GM23248 (cell line): ENCODE data around the gene NUDT15. TPM values are rescaled to one million over a fixed set of nuclear protein-coding genes. Genes with fewer than 3 reads are reported as not detected.
"Not testable (repeated sequence)": the region's sequence is repeated elsewhere in the genome, so short reads cannot be mapped to it uniquely, and the experiment has no call there.

Experiments used
- DNase-seq: peaks from one replicate; pipeline ENCODE4 v3.0.0-alpha.2; 2015
- H2AFZ ChIP-seq: fragments of 200-600 bp; sonication (generic); 2 replicates; pipeline ENCODE4 v1.6.1; 2016; ENCODE audit warnings: antibody characterized with exemption
- H3F3A ChIP-seq: fragments of 200-600 bp; sonication (generic); 2 replicates; pipeline ENCODE4 v1.6.1; 2016; ENCODE audit warnings: mild to moderate bottlenecking, antibody characterized with exemption, mixed run types; ENCODE audit not compliant: insufficient read depth
- H3K27ac ChIP-seq: fragments of 200-600 bp; sonication (generic); 2 replicates; pipeline ENCODE4 v1.5.1; 2016; ENCODE audit warnings: mild to moderate bottlenecking
- H3K27me3 ChIP-seq: fragments of 200-600 bp; sonication (generic); replicated peaks from 2 replicates; pipeline ENCODE4 v1.6.1; 2016; ENCODE audit warnings: mild to moderate bottlenecking; ENCODE audit not compliant: insufficient read depth
- H3K36me3 ChIP-seq: fragments of 200-600 bp; sonication (generic); 2 replicates; pipeline ENCODE4 v1.6.1; 2016; ENCODE audit warnings: low read depth, mild to moderate bottlenecking
- H3K4me1 ChIP-seq: fragments of 200-600 bp; sonication (generic); 2 replicates; pipeline ENCODE4 v1.6.1; 2016; ENCODE audit warnings: mild to moderate bottlenecking; ENCODE audit not compliant: insufficient read depth
- H3K4me2 ChIP-seq: fragments of 200-600 bp; sonication (generic); one replicate; pipeline ENCODE4 v1.6.1; 2016; ENCODE audit warnings: mild to moderate bottlenecking; ENCODE audit not compliant: unreplicated experiment
- H3K4me3 ChIP-seq: fragments of 200-600 bp; sonication (generic); 2 replicates; pipeline ENCODE4 v1.5.1; 2016; ENCODE audit warnings: mild to moderate bottlenecking
- H3K79me2 ChIP-seq: fragments of 200-600 bp; sonication (generic); 2 replicates; pipeline ENCODE4 v1.6.1; 2016; ENCODE audit warnings: mild to moderate bottlenecking; ENCODE audit not compliant: insufficient read depth
- H3K9ac ChIP-seq: fragments of 200-600 bp; sonication (generic); 2 replicates; pipeline ENCODE4 v1.6.1; 2016; ENCODE audit warnings: mild to moderate bottlenecking
- H3K9me2 ChIP-seq: fragments of 200-600 bp; sonication (generic); 2 replicates; pipeline ENCODE4 v1.6.1; 2016; ENCODE audit warnings: mixed run types, mild to moderate bottlenecking, moderate library complexity; ENCODE audit not compliant: insufficient read depth
- H3K9me3 ChIP-seq: fragments of 200-600 bp; sonication (generic); one replicate; pipeline ENCODE4 v1.6.1; 2017; ENCODE audit warnings: low read depth
- H4K20me1 ChIP-seq: fragments of 200-600 bp; sonication (generic); 2 replicates; pipeline ENCODE4 v1.6.0; 2016; ENCODE audit not compliant: insufficient read depth
- EZH2 ChIP-seq: fragments of 200-600 bp; sonication (generic); IDR thresholded peaks from 2 replicates; pipeline ENCODE4 v1.6.1; 2018; ENCODE audit warnings: antibody characterized with exemption, mild to moderate bottlenecking; ENCODE audit not compliant: insufficient read depth, poor library complexity, severe bottlenecking
- EZH2phosphoT487 ChIP-seq: fragments of 200-600 bp; sonication (generic); IDR thresholded peaks from 2 replicates; pipeline ENCODE4 v1.6.1; 2018; ENCODE audit warnings: antibody characterized with exemption, moderate library complexity, mild to moderate bottlenecking, low read depth; ENCODE audit not compliant: insufficient read depth
- WGBS, 2 experiments: methylation state at CpG; one replicate each; pipeline ENCODE4 v1.1.6; 2015 to 2017; ENCODE audit warnings: low lambda C conversion rate in 2 of 2, low coverage in 1 of 2; ENCODE audit errors: missing lambda C conversion rate in 2 of 2; 5-methylcytosine and 5-hydroxymethylcytosine counted together
- in situ Hi-C: fragments of 300-500 bp; cut with MboI; formaldehyde crosslinking; loops from 2 replicates; pipeline ENCODE4 v1.15.0; 2020
- polyA plus RNA-seq: library from polyadenylated mRNA; unstranded; fragments of >200 nt; fragmentation: Nextera tagmentation; extraction: Ambion mirVana; gene quantifications from 2 replicates; pipeline ENCODE4 v1.2.1, GENCODE V29; 2016
- total RNA-seq: library from RNA; depleted of rRNA; stranded (reverse); fragments of >200 nt; shearing (Covaris generic); gene quantifications from 2 replicates; pipeline ENCODE4 v1.2.3, GENCODE V29; 2014

NUDT15 gene
- total and polyA plus RNA-seq, 2 experiments from 2014 or later, result 17.8 to 19.6 TPM

GRCh38 chr13:48050550-48050949 is 13.0 kb downstream of the NUDT15 start:
- H3K4me2 ChIP-seq, result no peak overlapping the region
- H3F3A ChIP-seq, result peaks cover under 1% of the 10 kb centered on the region; the same call in 1 of the 2 replicates
- H3K36me3 ChIP-seq, result peaks cover 11% of the 10 kb centered on the region; the same call in 1 of the 2 replicates
- no peak overlapping the region for H2AFZ ChIP-seq
- TF ChIP-seq EZH2phosphoT487, result no peak
- TF ChIP-seq EZH2, result no peak
- H3K4me3 ChIP-seq, result no peak overlapping the region
- H3K9me3 ChIP-seq, result no peaks in the 10 kb centered on the region
- no peaks in the 10 kb centered on the region for H3K27me3 ChIP-seq
- DNase-seq, result no peak
- H3K4me1 ChIP-seq, result no peaks in the 10 kb centered on the region
- no peaks in the 10 kb centered on the region for H3K9me2 ChIP-seq
- no peaks in the 10 kb centered on the region for H4K20me1 ChIP-seq
- no peak overlapping the region for H3K27ac ChIP-seq
- H3K79me2 ChIP-seq, result no peaks in the 10 kb centered on the region
- 83 to 90% methylated on average over 3 of the region's 3 CpGs for WGBS, 2 experiments
- in situ Hi-C loops, result no loop called here
- no peak overlapping the region for H3K9ac ChIP-seq

- Histone ChIP-seq H3K4me1 (no peaks in the 10 kb centered on the region), H3K9ac (no peak overlapping the region), H3F3A (no peaks in the 10 kb centered on the region), H3K9me2 (no peaks in the 10 kb centered on the region), H3K79me2 (no peaks in the 10 kb centered on the region), H4K20me1 (no peaks in the 10 kb centered on the region), H3K4me3 (no peak overlapping the region), H3K27ac (no peak overlapping the region), H3K36me3 (peaks cover 7% of the 10 kb centered on the region; the same call in 1 of the 2 replicates), H2AFZ (no peak overlapping the region), H3K9me3 (no peaks in the 10 kb centered on the region), H3K4me2 (no peak overlapping the region), H3K27me3 (no peaks in the 10 kb centered on the region)
- no peak for DNase-seq
- in situ Hi-C loops, result no loop called here
- WGBS, 2 experiments, result 90% methylated on average over 6 of the region's 6 CpGs
- TF ChIP-seq EZH2, result no peak
- no peak for TF ChIP-seq EZH2phosphoT487
Observed at GRCh38 chr13:48054601-48055000, 17.1 kb downstream of the NUDT15 start.

GRCh38 chr13:48055712-48056111 is 18.2 kb downstream of the NUDT15 start:
- in situ Hi-C loops, result no loop called here
- no peak for TF ChIP-seq EZH2
- no peak for TF ChIP-seq EZH2phosphoT487
- Histone ChIP-seq H3K9me2 (no peaks in the 10 kb centered on the region), H3K9ac (no peak overlapping the region), H3K4me1 (no peaks in the 10 kb centered on the region), H3K27ac (no peak overlapping the region), H3F3A (no peaks in the 10 kb centered on the region), H3K27me3 (no peaks in the 10 kb centered on the region), H3K4me2 (no peak overlapping the region), H3K79me2 (no peaks in the 10 kb centered on the region), H3K9me3 (no peaks in the 10 kb centered on the region), H3K4me3 (no peak overlapping the region), H3K36me3 (peaks cover 7% of the 10 kb centered on the region; the same call in 1 of the 2 replicates), H4K20me1 (no peaks in the 10 kb centered on the region), H2AFZ (no peak overlapping the region)
- no peak for DNase-seq
- WGBS, 2 experiments, result 93 to 99% methylated on average over 5 of the region's 5 CpGs

GRCh38 chr13:48058536-48058935 is 21.0 kb downstream of the NUDT15 start:
- not testable (repeated sequence) for H3K9me3 ChIP-seq, H2AFZ ChIP-seq

GRCh38 chr13:48059951-48060350 is 22.4 kb downstream of the NUDT15 start:
- H3K27me3 ChIP-seq, H4K20me1 ChIP-seq, H3K36me3 ChIP-seq, H3K4me2 ChIP-seq, H3K4me3 ChIP-seq, H3K27ac ChIP-seq, H3F3A ChIP-seq, H3K9me3 ChIP-seq, H2AFZ ChIP-seq, H3K9ac ChIP-seq, DNase-seq, H3K4me1 ChIP-seq, in situ Hi-C loops, H3K9me2 ChIP-seq: not testable (repeated sequence)
- 77 to 80% methylated on average over 5 of the region's 5 CpGs for WGBS, 2 experiments
- peaks cover 10% of the 10 kb centered on the region; the same call in 1 of the 2 replicates for H3K79me2 ChIP-seq

More at GRCh38 chr13:48058536-48058935, 21.0 kb downstream of the NUDT15 start:
- H3K27me3 ChIP-seq, H3K4me2 ChIP-seq, H3K27ac ChIP-seq, DNase-seq, H3F3A ChIP-seq, H3K4me3 ChIP-seq, H3K9me2 ChIP-seq, H4K20me1 ChIP-seq, H3K4me1 ChIP-seq, H3K36me3 ChIP-seq, in situ Hi-C loops, H3K9ac ChIP-seq: not testable (repeated sequence)
- H3K79me2 ChIP-seq, result peaks cover 10% of the 10 kb centered on the region; the same call in 1 of the 2 replicates
- WGBS, 2 experiments, result 81% methylated on average over 6 of the region's 6 CpGs
